ENCODE measurements around the gene MTMR12.

Gene MTMR12

DNA sequence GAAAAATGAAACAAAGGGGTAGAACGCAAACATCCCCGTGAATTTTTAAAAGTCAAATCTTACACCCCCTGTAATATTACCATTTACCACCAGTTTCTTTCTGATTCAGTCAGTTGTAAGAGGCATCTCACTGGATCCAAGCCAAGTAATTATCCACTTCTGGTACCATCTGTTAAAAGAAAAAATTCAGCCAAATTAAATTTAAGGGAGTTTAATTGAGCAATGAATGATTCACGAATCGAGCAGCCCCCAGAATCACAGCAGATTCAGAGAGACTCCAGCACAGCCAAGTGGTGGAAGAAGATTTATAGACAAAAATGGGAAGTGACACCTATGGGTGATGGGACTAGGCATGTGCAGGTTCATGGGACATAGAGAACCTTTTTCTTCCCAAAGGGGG, 29.9 kb upstream of the MTMR12 start:
- H3K4me3 ChIP-seq (ENCODE audit: low read depth, low read length): no peak overlapping the region
- DNase-seq (ENCODE audit: low read depth): no peak

DNA sequence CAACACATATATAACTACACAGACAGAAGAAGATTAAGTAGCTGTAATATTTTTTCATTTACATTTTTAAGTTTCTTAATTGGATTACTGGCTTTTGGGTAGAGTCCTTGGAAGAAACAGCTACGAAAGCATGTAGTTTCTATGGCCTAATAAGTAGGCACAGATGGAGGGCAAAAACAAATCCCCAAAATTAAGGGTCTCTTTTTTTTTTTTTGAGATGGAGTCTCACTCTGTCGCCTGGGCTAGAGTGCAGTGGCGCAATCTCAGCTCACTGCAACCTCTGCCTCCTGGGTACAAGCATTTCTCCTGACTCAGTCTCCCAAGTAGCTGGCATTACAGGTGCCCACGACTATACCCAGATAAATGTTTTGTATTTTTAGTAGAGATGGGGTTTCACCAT, 27.1 kb upstream of the MTMR12 start:
- TF ChIP-seq MYC (IDR thresholded peaks at IDR 0.05; ENCODE audit: low read depth, low read length) (no peak), POLR2A (IDR thresholded peaks at IDR 0.05; ENCODE audit: extremely low read depth, insufficient read length) (no peak)
- TF ChIP-seq, protein P1, sequence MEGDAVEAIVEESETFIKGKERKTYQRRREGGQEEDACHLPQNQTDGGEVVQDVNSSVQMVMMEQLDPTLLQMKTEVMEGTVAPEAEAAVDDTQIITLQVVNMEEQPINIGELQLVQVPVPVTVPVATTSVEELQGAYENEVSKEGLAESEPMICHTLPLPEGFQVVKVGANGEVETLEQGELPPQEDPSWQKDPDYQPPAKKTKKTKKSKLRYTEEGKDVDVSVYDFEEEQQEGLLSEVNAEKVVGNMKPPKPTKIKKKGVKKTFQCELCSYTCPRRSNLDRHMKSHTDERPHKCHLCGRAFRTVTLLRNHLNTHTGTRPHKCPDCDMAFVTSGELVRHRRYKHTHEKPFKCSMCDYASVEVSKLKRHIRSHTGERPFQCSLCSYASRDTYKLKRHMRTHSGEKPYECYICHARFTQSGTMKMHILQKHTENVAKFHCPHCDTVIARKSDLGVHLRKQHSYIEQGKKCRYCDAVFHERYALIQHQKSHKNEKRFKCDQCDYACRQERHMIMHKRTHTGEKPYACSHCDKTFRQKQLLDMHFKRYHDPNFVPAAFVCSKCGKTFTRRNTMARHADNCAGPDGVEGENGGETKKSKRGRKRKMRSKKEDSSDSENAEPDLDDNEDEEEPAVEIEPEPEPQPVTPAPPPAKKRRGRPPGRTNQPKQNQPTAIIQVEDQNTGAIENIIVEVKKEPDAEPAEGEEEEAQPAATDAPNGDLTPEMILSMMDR (IDR thresholded peaks at IDR 0.05; ENCODE audit: low read depth, low read length): no peak
- TF ChIP-seq, protein P2, sequence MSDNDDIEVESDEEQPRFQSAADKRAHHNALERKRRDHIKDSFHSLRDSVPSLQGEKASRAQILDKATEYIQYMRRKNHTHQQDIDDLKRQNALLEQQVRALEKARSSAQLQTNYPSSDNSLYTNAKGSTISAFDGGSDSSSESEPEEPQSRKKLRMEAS (IDR thresholded peaks at IDR 0.05; ENCODE audit: low read depth, low read length): no peak
- peak; percentile 32 for DNase-seq (ENCODE audit: low read depth)
- no peak overlapping the region for H3K4me3 ChIP-seq (ENCODE audit: low read depth, low read length)

More for the DNA sequence above, 29.9 kb upstream of the MTMR12 start:
- TF ChIP-seq, protein P2 (IDR thresholded peaks at IDR 0.05; ENCODE audit: low read depth, low read length): no peak
- TF ChIP-seq POLR2A (IDR thresholded peaks at IDR 0.05; ENCODE audit: extremely low read depth, insufficient read length): no peak
- TF ChIP-seq, protein P1 (IDR thresholded peaks at IDR 0.05; ENCODE audit: low read depth, low read length): no peak
- no peak for TF ChIP-seq MYC (IDR thresholded peaks at IDR 0.05; ENCODE audit: low read depth, low read length)

DNA sequence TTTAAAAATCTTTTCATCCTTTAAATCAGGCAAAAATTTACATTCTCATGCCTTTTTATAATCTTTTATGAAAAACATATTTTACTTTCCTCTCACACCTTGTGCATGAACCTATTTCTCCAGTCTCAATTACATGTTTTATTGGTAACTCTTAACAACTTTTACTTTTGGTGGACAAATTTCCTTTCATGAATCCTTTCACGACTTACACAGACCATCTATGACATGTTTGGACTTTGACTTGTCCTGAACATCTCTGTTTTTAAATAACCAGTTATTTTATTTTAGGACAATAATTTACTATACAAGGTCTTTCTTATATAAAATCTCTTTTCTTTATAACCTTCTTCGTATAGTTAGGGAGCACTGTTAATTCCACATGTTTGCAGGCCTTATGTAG, 26.5 kb upstream of the MTMR12 start:
- H3K4me3 ChIP-seq (ENCODE audit: low read depth, low read length): no peak overlapping the region
- DNase-seq (ENCODE audit: low read depth): peak; percentile 55
- TF ChIP-seq, protein P2 (IDR thresholded peaks at IDR 0.05; ENCODE audit: low read depth, low read length): no peak
- no peak for TF ChIP-seq MYC (IDR thresholded peaks at IDR 0.05; ENCODE audit: low read depth, low read length)
- no peak for TF ChIP-seq POLR2A (IDR thresholded peaks at IDR 0.05; ENCODE audit: extremely low read depth, insufficient read length)
- TF ChIP-seq, protein P1 (IDR thresholded peaks at IDR 0.05; ENCODE audit: low read depth, low read length): no peak

DNA sequence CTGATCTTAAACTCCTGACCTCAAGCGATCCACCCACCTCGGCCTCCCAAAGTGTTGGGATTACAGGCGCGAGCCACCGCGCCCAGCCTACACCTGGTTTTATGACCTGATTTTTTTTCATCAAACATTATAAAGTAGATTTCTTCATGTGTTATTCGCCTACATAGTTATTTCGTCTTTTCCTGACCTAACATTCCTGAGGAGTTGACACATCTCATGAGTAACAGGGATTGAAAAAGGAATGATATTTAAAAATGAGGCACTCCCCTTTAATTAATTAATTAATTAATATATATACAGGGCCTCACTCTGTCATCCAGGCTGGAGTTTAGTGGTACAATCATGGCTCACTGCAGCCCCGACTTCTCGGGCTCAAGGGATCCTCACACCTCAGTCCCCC, 20.2 kb upstream of the MTMR12 start:
- no peak for DNase-seq (ENCODE audit: low read depth)
- TF ChIP-seq, protein P2 (IDR thresholded peaks at IDR 0.05; ENCODE audit: low read depth, low read length): no peak
- no peak for TF ChIP-seq POLR2A (IDR thresholded peaks at IDR 0.05; ENCODE audit: extremely low read depth, insufficient read length)
- TF ChIP-seq MYC (IDR thresholded peaks at IDR 0.05; ENCODE audit: low read depth, low read length): no peak
- TF ChIP-seq, protein P1 (IDR thresholded peaks at IDR 0.05; ENCODE audit: low read depth, low read length): no peak
- H3K4me3 ChIP-seq (ENCODE audit: low read depth, low read length): no peak overlapping the region

DNA sequence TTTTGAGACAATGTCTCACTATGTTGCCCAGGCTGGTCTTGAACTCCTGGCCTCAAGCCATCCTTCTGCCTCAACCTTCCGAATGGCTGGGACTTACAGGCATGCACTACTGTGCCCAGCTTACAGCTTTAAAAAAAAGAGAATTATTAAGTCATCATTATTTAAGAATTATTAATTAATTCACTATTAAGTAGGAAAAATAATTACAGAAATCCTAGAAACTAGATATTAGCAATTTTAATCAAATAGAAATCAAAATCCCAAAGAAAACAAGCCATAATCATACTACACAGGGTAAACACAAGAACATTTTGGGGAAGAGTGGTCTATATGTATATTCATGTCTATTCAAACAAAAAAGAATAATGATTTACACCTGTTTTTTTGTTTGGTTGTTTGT, 19.6 kb upstream of the MTMR12 start:
- no peak for DNase-seq (ENCODE audit: low read depth)
- TF ChIP-seq, protein P2 (IDR thresholded peaks at IDR 0.05; ENCODE audit: low read depth, low read length): no peak
- no peak for TF ChIP-seq MYC (IDR thresholded peaks at IDR 0.05; ENCODE audit: low read depth, low read length)
- TF ChIP-seq, protein P1 (IDR thresholded peaks at IDR 0.05; ENCODE audit: low read depth, low read length): no peak
- no peak for TF ChIP-seq POLR2A (IDR thresholded peaks at IDR 0.05; ENCODE audit: extremely low read depth, insufficient read length)

DNA sequence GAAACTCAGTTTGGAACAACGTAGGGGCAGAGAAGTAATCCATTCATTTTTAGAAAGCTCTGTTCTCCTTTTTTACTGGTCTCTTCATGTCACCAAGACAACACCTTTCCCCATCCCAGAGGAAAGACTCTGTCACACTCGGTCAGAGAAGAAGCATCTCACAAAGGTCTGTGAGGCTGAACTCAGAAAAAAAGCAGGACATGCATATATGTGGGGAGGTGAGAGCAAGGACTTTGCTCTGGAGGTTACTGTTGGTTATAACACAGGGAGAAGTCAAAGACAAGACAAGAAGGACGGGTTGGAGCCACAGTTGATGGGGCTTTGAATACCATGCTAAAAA, 19.2 kb upstream of the MTMR12 start:
- DNase-seq (ENCODE audit: low read depth): no peak
- H3K4me3 ChIP-seq (ENCODE audit: low read depth, low read length): no peak overlapping the region
- no peak for TF ChIP-seq MYC (IDR thresholded peaks at IDR 0.05; ENCODE audit: low read depth, low read length)
- TF ChIP-seq, protein P1 (IDR thresholded peaks at IDR 0.05; ENCODE audit: low read depth, low read length): no peak
- TF ChIP-seq, protein P2 (IDR thresholded peaks at IDR 0.05; ENCODE audit: low read depth, low read length): no peak
- no peak for TF ChIP-seq POLR2A (IDR thresholded peaks at IDR 0.05; ENCODE audit: extremely low read depth, insufficient read length)

More for the DNA sequence above, 19.6 kb upstream of the MTMR12 start:
- H3K4me3 ChIP-seq (ENCODE audit: low read depth, low read length): no peak overlapping the region
